Adrenal gland (tissue), 19 donors: ENCODE measurements around the gene C20orf141. TPM values are rescaled to one million over a fixed set of nuclear protein-coding genes. Genes with fewer than 3 reads are reported as not detected.
"Not testable (repeated sequence)": the region's sequence is repeated elsewhere in the genome, so short reads cannot be mapped to it uniquely, and the experiment has no call there.

Experiments
- DNase-seq, 7 donors: peaks; one replicate each; pipeline ENCODE4 v3.0.0-alpha.2; 2019 to 2020
- H3K27ac ChIP-seq, 5 donors: fragments of 200-600 bp; sonication (generic) in 4 of 5; 1 replicate in 3 of 5; 2 replicates in 2 of 5; pipeline versions ENCODE4 v1.5.1 to v1.8.0; 2016 to 2020; ENCODE audit warnings: mild to moderate bottlenecking in 1 of 5
- H3K27me3 ChIP-seq: fragments of 200-600 bp; 2 replicates; pipeline ENCODE4 v1.8.0; 2021
- H3K36me3 ChIP-seq, 2 donors: fragments of 200-600 bp; replicated peaks in 1 of 2; 1 replicate in 1 of 2; 2 replicates in 1 of 2; pipeline versions ENCODE4 v1.5.1 to v1.8.0; 2018 to 2022
- H3K4me1 ChIP-seq, 2 donors: fragments of 200-600 bp; replicated peaks in 1 of 2; 1 replicate in 1 of 2; 2 replicates in 1 of 2; pipeline versions ENCODE4 v1.5.1 to v1.8.0; 2018 to 2021
- H3K4me3 ChIP-seq, 4 donors: fragments of 200-600 bp; sonication (generic) in 3 of 4; one replicate each; pipeline ENCODE4 v1.5.1; 2016 to 2018
- H3K9me3 ChIP-seq, 3 donors: fragments of 200-600 bp; sonication (generic) in 1 of 3; replicated peaks in 1 of 3; 1 replicate in 2 of 3; 2 replicates in 1 of 3; pipeline versions ENCODE4 v1.5.1 to v1.8.0; 2016 to 2021
- CTCF ChIP-seq, 6 experiments: fragments of 450-650 bp in 4 of 6; fragments of 200-600 bp in 2 of 6; sonication (generic) in 1 of 6; IDR thresholded peaks; 1 replicate in 5 of 6; 2 replicates in 1 of 6; pipeline versions ENCODE4 v1.5.1 to v1.8.0; 2016 to 2021; ENCODE audit warnings: antibody characterized with exemption in 6 of 6, mild to moderate bottlenecking in 2 of 6, moderate library complexity in 1 of 6
- POLR2A ChIP-seq, 2 donors: fragments of 450-650 bp; IDR thresholded peaks; one replicate each; pipeline ENCODE4 v1.6.1; 2017; ENCODE audit warnings: antibody characterized with exemption in 2 of 2, mild to moderate bottlenecking in 2 of 2, moderate library complexity in 1 of 2
- WGBS, 4 donors: extraction: QIAGEN DNeasy Blood & Tissue Kit in 2 of 4; methylation state at CpG; one replicate each; pipeline versions ENCODE4 v1.1.5 to v1.1.7; 2013 to 2017; 5-methylcytosine and 5-hydroxymethylcytosine counted together
- intact Hi-C, 2 donors: fragments of 100-400 bp; cut with DNase I; formaldehyde crosslinking; loops; one replicate each; pipeline versions ENCODE4 v1.14.1 to v1.15.0; 2022 to 2023
- long read RNA-seq, 10 donors: library from polyadenylated mRNA in 3 of 10; unstranded in 2 of 10; stranded (forward) in 1 of 10; transcript quantifications; one replicate each; pipeline ENCODE4 v2.0.0 and lab custom pipeline, GENCODE V29; 2021 to 2026
- polyA plus RNA-seq, 3 donors: library from polyadenylated mRNA; stranded (reverse); fragments of 200-250 nt in 2 of 3; fragments of 350-450 nt in 1 of 3; fragmentation: Illumina TruSeq in 1 of 3; extraction: RNeasy Lipid Tissue Mini Kit (QIAGEN cat#74804) in 1 of 3; gene quantifications; one replicate each; pipeline ENCODE4 v1.2.3, GENCODE V29; 2013 to 2014
- total RNA-seq, 9 donors: library from RNA; depleted of rRNA in 4 of 9; stranded (reverse); fragments of >200 nt in 4 of 9; fragments of 120-200 nt in 1 of 9; fragmentation: NEBNext Ultra II Directional in 1 of 9; extraction: Animal tissue kit (Norgen Biotek cat#: 25700) in 1 of 9; gene quantifications; one replicate each; pipeline versions ENCODE4 v1.1.0 to v1.2.4, GENCODE V29; 2013 to 2023
- donor health status: healthy with polysubstance abuse.
- donor health status: Bipolar disorder and iron deficiency.
- donor health status: DM: yes; HTN: yes; CAD: no.
- donor health status: DM: no; HTN: no; CAD: no.
- donor health status: DM: no; HTN: no; CAD: no.
- donor health status: DM: yes; HTN: yes; CAD: no.

Gene C20orf141
- not detected for total RNA-seq
- polyA plus RNA-seq, result under 1 TPM in 1 of 3 donors, not detected in 2; 0.30 TPM
- long read RNA-seq, donor 1, result 0 reads
- long read RNA-seq, donor 2, result 0 reads
- long read RNA-seq, donor 3, result 0 reads
- long read RNA-seq, donor 4, result 0 reads
- long read RNA-seq, donor 5, result 0 reads
- long read RNA-seq, donor 6, result 0 reads
- long read RNA-seq, donor 7, result 0 reads
- long read RNA-seq, donor 8, result 0 reads
- long read RNA-seq, donor 9, result 0 reads
- long read RNA-seq, donor 10, result 0 reads

- H3K9me3 ChIP-seq, result no peaks in the 10 kb centered on the region
- peak in 6 of 7 donors; percentile 43 to 77 (median 60) for DNase-seq
Observed at GRCh38 chr20:2814587-2815051, at the start of gene C20orf141. Gene C20orf141, plus strand, starts transcription at chr20:2814987. Its CDS starts 198 bp downstream, at chr20:2815185.

GRCh38 chr20:2767768-2768631, 46.8 kb upstream of the C20orf141 start:
- TF ChIP-seq POLR2A (IDR thresholded peaks at IDR 0.05) (no peak), CTCF (IDR thresholded peaks at IDR 0.05) (no peak)
- DNase-seq, result peak in 1 of 7 donors; percentile 21
- 53 to 65% (median 60%) methylated on average over 11 to 15 of the region's 15 CpGs for WGBS, 4 donors
- no peaks in the 10 kb centered on the region for H3K36me3 ChIP-seq
- H3K4me3 ChIP-seq, result no peak overlapping the region
- H3K27me3 ChIP-seq, result peaks cover 19% of the 10 kb centered on the region
- intact Hi-C loops, result no loop called here
- H3K4me1 ChIP-seq, result no peaks in the 10 kb centered on the region
- H3K9me3 ChIP-seq, result no peaks in the 10 kb centered on the region
- H3K27ac ChIP-seq, result no peak overlapping the region

More at GRCh38 chr20:2814587-2815051, at the start of gene C20orf141:
- 39 to 57% (median 42%) methylated on average over 2 to 5 of the region's 5 CpGs for WGBS, 4 donors
- H3K27ac ChIP-seq, result peak within 1 kb of the TSS in 2 of 5 donors; percentile 44 to 75
- no peak within 1 kb of the TSS for H3K4me3 ChIP-seq
- H3K4me1 ChIP-seq, result peaks cover 0 to 4% of the 10 kb centered on the region in 2 donors
- H3K27me3 ChIP-seq, result no peaks in the 10 kb centered on the region
- TF ChIP-seq CTCF (IDR thresholded peaks at IDR 0.05) (no peak), POLR2A (IDR thresholded peaks at IDR 0.05) (no peak)
- H3K36me3 ChIP-seq, result no peaks in the 10 kb centered on the region
- intact Hi-C loops, result no loop called here

GRCh38 chr20:2768632-2769015, 46.2 kb upstream of the C20orf141 start:
- TF ChIP-seq CTCF (IDR thresholded peaks at IDR 0.05) (no peak), POLR2A (IDR thresholded peaks at IDR 0.05) (no peak)
- 72 to 87% (median 76%) methylated on average over 4 to 5 of the region's 5 CpGs for WGBS, 4 donors
- Histone ChIP-seq H3K27me3 (peaks cover 19% of the 10 kb centered on the region), H3K27ac (no peak overlapping the region), H3K36me3 (no peaks in the 10 kb centered on the region), H3K4me1 (no peaks in the 10 kb centered on the region), H3K9me3 (no peaks in the 10 kb centered on the region), H3K4me3 (no peak overlapping the region)
- no peak for DNase-seq
- intact Hi-C loops, result no loop called here

- peaks cover 12% of the 10 kb centered on the region for H3K27me3 ChIP-seq
- intact Hi-C loops, H3K27ac ChIP-seq, H3K4me3 ChIP-seq, H3K4me1 ChIP-seq, DNase-seq, H3K9me3 ChIP-seq, H3K36me3 ChIP-seq: not testable (repeated sequence)
- 85 to 93% (median 89%) methylated on average over 11 to 12 of the region's 12 CpGs for WGBS, 4 donors
Observed at GRCh38 chr20:2770091-2770490, 44.7 kb upstream of the C20orf141 start.
